HG02840 (cell line): ENCODE data around the gene ZNF407.

Experiments used
- ATAC-seq: cut with Tn5 transposase; IDR thresholded peaks from one replicate; pipeline ENCODE4 v1.9.1; 2021; ENCODE audit warnings: mild to moderate bottlenecking, moderate library complexity, moderate number of reproducible peaks; ENCODE audit not compliant: unreplicated experiment, low FRiP score

ZNF407 gene

GRCh38 chr18:75031717-75032317 is 434.1 kb downstream of the ZNF407 start:
- no peak for ATAC-seq

DNA sequence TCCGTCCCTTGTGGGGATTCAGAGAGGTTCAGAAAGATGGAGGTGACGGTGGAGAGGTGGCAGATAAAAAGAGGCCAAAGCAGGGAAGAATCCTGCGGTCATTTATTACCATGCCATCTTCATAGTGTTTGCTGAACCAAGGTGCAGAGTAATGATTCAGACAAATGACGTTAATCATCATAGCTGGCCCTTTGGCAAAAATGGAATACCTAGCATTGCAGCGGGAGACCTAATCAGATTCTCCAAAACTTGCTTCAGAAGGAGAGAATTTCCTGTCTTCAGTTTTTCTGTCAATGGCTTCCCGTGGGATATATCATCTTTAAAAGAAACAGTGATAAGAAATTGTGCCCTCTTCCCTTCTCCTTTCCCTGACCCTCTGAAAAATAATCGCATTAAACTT is 435.8 kb downstream of the ZNF407 start:
- no peak for ATAC-seq

DNA sequence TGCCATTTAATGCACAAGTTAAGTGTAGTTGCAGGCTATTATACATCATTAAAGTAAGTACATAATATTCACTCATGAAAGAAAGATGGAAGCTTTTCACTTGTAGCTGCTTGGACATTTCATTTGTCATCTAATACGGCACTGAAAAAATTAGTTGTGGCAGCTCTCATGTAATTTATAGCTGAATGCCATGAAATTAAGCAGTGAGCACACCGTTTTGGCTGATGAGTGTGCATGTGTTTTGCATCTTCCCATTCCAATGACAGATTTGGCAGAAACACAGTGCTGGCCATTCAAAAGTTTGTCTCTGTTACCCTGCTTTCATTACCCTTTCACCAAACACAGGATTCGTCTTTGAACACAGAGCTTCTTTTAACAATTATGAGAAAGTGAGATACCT is 437.3 kb downstream of the ZNF407 start:
- no peak for ATAC-seq

- ATAC-seq = no peak
Measured at GRCh38 chr18:75035928-75036327, 438.3 kb downstream of the ZNF407 start.

GRCh38 chr18:75036917-75037688 is 439.4 kb downstream of the ZNF407 start:
- no peak for ATAC-seq

- ATAC-seq = no peak
Measured at GRCh38 chr18:75037689-75037955, 440.0 kb downstream of the ZNF407 start.

GRCh38 chr18:75041586-75041985 is 443.9 kb downstream of the ZNF407 start:
- ATAC-seq = no peak

- ATAC-seq = no peak
Measured at GRCh38 chr18:75043478-75043877, 445.8 kb downstream of the ZNF407 start.

GRCh38 chr18:75044296-75044695 is 446.6 kb downstream of the ZNF407 start:
- no peak for ATAC-seq

DNA sequence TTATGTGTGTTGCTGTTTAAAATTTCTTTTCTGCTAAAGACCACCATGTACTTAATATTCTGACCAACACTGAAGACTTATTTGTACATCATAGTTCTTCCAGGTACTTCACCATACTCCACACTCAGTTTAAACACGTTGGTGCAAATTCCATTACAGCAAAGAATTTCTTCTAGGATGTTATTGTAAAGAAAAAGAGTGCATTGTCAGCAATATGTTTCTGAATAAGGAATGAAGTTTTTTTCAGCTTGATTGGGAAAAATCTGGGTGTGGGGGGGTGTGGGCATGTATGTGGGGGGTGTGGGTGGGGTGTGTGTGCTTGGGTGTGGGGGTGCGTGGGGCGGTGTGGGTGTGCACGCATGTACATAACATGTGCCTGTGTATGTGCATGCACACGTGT is 447.1 kb downstream of the ZNF407 start:
- ATAC-seq = no peak

DNA sequence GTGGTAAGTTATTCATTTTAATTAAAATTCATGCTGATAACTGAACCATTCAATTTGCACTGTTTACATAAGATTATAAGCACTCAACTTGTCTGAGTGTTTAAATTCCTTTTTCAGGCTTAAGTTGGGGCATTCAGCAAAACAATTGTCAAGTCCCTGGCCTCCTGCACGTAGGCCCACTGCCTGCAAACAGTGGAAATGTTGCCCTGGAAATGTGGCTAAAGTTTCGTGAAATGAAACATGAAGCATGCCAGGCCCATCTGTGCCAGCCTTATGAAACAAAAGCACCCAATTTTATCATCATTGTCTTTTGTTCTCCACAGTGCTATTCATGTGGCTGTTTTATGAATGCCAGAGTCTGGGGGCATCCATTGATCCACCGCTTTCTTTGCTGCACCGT is 447.6 kb downstream of the ZNF407 start:
- no peak for ATAC-seq

DNA sequence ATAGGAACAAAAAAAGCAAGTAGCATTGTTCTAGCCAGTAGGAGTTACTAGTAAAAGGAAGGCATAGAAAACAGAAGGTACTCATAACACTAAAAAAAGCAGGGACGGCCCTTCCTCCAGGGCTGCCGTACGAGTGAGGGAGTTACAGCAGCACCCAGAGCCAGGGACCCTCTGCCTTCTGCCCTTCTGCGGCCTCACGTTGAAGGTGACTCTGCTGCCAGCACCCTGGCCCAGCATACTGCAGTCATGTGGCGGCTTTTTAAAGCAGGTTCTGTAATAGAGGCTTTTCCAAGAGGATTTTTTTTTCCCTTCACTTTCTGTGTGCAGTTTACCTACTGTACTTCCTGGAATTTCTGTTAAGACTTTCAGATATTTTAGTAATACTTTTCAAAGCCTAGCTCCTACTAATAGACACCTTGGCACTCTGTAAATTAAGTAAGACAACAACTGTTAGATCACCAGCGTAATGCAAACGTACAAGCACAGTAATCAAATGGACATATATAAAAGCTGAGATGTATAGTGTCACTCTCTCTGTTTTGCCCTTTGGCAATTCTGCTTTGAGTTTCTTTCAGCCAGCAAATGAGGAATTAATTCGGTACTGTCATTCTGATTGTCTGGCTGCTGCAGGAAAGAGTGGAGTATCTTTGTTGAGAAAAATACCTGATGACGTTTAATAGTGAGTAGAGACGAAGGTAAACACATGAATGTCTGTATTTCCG is 449.7 kb downstream of the ZNF407 start:
- ATAC-seq = no peak

DNA sequence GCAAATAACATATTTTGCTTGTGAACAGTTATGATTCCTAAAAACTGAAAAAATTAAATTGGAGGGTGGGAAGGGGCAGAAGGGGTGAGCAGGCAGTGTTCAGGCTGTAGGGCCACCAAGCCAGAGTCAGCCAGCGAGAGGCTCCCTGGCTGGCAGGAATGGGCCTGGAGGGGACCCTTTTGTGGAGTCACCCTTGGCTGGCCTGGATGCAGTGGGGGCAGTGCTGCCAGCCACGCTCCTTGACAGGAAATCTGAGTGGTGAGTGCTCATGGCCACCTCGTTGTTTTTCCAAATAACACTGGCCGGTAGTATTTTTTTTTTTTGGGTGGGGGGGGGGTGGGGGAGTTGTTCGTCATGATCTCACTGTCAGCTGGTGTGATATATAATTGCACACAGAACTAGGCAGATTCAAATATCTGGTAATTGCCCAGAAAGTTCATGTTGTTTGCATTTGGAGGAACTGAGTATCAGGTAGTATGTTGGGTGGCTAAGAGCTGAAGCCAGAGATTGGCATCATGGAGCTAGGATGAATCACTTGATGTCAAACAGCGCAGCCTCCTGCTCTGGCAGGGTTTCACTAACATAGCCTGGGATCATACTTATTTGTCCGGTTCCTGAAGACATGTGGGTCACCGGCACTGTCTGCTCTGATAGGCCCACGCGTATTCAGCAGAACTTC is 451.2 kb downstream of the ZNF407 start:
- ATAC-seq = no peak

DNA sequence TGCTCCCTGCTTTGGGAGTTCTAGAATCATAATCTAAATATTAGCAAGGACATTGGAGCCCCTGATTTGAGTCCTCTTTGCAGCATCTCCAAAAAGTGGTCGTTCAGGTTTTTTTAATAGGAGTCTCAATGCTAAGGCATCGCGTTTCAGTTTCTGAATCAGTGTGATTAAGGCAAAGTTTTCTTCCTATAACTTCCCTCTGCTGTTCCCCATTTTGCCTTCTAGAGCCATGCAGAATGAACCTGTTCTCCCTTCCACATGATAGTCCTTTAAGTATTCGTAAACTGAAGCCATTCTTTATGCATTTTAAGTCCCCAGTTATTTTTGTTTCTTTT is 451.8 kb downstream of the ZNF407 start:
- no peak for ATAC-seq

- ATAC-seq = no peak
Measured at GRCh38 chr18:75051757-75052156, 454.1 kb downstream of the ZNF407 start.

- ATAC-seq = no peak
Measured at GRCh38 chr18:75052475-75052874, 454.8 kb downstream of the ZNF407 start.

DNA sequence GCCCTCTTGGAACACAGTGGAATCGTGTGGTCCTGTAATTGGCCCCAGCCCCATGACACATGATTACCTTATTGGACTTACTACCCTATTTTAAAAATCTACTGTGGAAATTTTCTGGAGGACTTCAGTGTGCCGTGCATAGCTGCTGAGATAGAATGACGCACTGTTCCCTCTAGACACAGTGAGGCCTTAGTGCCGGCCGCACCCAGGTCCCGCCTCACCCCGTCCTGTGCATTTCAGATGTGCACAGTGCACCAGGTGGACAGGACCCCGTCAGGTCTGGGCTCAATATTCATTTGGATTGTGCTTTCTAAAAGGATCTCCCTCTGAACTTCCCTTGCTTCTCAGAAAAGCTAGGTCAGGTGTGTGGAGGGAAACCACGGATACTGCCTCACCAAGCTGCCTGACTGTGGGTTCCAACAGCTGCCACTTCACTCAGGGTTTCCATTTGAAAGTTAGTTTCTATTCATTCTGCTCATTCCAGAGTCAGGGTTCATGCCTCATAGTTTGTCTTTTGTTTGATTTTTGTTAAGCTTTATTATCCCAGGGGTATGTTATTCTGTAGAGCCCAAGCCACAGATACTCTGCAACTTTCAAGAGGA is 455.5 kb downstream of the ZNF407 start:
- ATAC-seq = no peak

DNA sequence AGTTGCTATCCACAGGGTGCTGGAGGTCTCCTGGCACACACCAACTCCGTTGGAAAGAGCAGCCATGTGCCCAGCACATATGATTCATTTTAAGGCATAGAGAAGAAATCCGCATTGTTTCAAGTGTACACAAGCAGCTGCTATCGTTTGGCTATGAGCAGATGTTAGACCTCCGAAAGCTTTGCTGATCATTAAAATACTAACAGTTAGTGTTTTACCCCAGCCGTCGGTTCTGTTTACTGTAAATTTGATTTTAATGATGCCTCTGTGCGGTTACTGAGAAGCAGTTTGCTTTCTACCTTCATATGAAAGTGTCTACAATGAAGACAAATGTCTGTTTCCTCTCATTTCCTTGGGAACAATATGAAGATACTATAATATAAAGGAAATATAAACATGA is 456.4 kb downstream of the ZNF407 start:
- no peak for ATAC-seq

GRCh38 chr18:75054611-75055010 is 456.9 kb downstream of the ZNF407 start:
- ATAC-seq = no peak

DNA sequence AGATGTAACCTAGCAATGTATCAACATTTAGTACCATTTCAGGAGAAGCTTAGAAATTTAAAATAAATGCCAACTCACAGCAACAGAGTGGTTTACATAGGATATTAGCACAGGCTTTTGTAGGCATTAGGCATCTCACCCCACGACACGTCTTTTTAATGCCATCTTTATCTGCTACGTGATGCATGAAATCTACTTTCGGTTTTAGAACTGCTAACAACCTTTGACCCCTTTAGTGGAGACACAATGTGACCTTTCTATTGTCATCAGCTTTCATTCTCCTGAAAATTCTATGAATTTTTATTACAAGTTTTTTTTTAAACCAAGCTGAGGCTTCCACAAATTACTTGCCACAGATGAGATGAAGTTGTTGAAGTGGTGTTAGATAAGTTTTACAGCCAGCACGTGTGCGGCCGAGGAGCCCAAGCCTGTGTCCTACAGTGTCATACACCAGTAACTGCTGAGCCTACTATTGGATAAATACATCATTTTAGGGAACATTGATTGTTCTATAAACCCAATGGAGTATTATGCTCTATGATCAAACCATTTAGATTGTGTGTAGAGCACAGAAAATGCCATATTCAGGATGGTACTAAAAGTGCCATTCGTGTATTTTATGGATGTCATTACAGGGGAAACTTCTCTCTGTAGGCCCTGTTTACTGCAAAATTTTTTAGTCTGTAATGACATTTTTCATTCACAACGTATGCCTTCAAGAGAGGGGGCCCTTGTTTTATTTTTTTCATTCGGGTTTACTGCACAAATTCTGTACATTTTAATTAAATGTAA is 459.7 kb downstream of the ZNF407 start:
- no peak for ATAC-seq
